ENCODE results near the gene RERE.

Gene RERE

DNA sequence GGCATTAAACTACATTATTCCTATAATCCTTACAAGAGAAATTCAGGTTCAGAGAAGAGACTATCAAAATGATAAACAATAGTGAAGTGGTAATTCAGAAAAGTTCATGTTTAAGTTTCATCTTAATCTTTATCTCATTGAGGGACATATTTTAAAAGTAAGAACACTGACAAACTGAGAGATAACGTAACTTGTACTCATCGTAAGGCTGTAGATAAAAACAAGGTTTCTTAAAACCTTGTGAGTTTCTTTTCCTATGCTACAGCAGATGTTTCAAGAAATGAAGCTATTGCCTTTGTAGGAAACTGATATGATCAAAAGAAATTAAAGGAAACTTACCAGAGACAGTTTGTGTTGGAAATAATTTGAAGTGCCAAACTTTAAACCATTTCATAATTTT is 65.0 kb downstream of the RERE start:
- Histone ChIP-seq H3K36me3 (ENCODE audit: insufficient read depth, low read length) (no peaks in the 10 kb centered on the region), H3K9me3 (ENCODE audit: low read length) (peaks cover 4% of the 10 kb centered on the region), H3K27me3 (ENCODE audit: insufficient read depth, low read length) (no peaks in the 10 kb centered on the region), H3K4me1 (ENCODE audit: insufficient read depth, low read length) (peaks cover 40% of the 10 kb centered on the region), H3K4me3 (ENCODE audit: low read length) (no peak overlapping the region), H2AFZ (ENCODE audit: low read depth, low read length) (no peak overlapping the region)

- Histone ChIP-seq H3K9me3 (ENCODE audit: low read length) (peaks cover 4% of the 10 kb centered on the region), H3K27me3 (ENCODE audit: insufficient read depth, low read length) (no peaks in the 10 kb centered on the region), H3K4me1 (ENCODE audit: insufficient read depth, low read length) (peaks cover 39% of the 10 kb centered on the region), H3K36me3 (ENCODE audit: insufficient read depth, low read length) (no peaks in the 10 kb centered on the region), H2AFZ (ENCODE audit: low read depth, low read length) (no peak overlapping the region), H3K4me3 (ENCODE audit: low read length) (no peak overlapping the region)
Observed at GRCh38 chr1:8751984-8752383, 65.5 kb downstream of the RERE start.

- Histone ChIP-seq H3K9me3 (ENCODE audit: low read length) (peaks cover 4% of the 10 kb centered on the region), H3K4me1 (ENCODE audit: insufficient read depth, low read length) (peaks cover 12% of the 10 kb centered on the region), H3K27me3 (ENCODE audit: insufficient read depth, low read length) (no peaks in the 10 kb centered on the region), H2AFZ (ENCODE audit: low read depth, low read length) (no peak overlapping the region), H3K36me3 (ENCODE audit: insufficient read depth, low read length) (no peaks in the 10 kb centered on the region), H3K4me3 (ENCODE audit: low read length) (no peak overlapping the region)
Observed at GRCh38 chr1:8747879-8748825, 69.3 kb downstream of the RERE start.

DNA sequence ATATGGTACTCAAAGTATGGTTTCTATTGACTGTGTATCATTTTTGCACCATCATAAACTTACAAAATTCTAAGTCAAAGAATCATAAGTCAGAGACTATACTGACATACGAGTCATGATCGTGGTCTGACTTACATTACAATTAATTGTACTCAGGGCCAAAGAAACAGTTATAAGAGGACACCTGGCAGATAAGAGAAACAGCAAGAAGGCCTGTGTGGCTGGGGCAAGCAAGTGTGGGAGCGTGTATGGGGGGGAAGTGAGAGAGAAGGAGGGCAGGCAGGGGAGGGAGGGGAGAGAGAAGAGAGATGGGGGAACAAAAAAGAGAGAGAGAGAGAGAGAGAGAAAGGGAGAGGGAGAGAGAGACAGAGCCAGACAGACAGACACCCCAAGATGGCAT is 70.9 kb downstream of the RERE start:
- Histone ChIP-seq H3K27me3 (ENCODE audit: insufficient read depth, low read length) (no peaks in the 10 kb centered on the region), H3K4me1 (ENCODE audit: insufficient read depth, low read length) (no peaks in the 10 kb centered on the region), H2AFZ (ENCODE audit: low read depth, low read length) (no peak overlapping the region), H3K4me3 (ENCODE audit: low read length) (no peak overlapping the region), H3K36me3 (ENCODE audit: insufficient read depth, low read length) (no peaks in the 10 kb centered on the region), H3K9me3 (ENCODE audit: low read length) (peaks cover 4% of the 10 kb centered on the region)

DNA sequence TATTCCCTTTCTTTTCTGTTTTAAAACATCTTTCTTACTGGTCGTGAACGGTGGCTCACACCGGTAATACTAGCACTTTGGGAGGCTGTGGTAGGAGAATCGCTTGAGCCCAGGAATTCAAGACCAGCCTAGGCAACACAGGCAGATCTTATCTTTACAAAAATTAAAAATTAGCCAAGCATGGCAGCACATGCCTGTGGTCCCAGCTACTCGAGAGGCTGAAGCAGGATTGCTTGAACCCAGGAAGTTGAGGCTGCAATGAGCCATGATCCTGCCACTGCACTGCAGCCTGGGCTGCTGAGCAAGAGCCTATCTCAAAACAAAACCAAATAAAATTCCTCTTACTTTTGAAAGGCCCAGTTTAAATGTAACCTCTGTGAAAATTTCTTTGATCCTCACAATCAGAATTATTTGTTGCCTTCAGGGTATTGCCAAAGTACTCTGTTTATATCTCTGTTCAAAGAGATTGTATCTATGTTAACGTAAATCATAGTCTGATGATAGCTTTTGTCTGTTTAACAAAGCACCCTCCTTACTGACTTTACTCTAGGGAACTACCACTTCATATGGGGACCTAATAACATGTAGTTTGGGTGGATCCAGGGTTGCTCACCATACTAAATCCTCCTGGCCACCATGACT is 71.6 kb downstream of the RERE start:
- Histone ChIP-seq H3K4me3 (ENCODE audit: low read length) (no peak overlapping the region), H3K36me3 (ENCODE audit: insufficient read depth, low read length) (no peaks in the 10 kb centered on the region), H3K9me3 (ENCODE audit: low read length) (peaks cover 4% of the 10 kb centered on the region), H3K27me3 (ENCODE audit: insufficient read depth, low read length) (no peaks in the 10 kb centered on the region), H2AFZ (ENCODE audit: low read depth, low read length) (no peak overlapping the region), H3K4me1 (ENCODE audit: insufficient read depth, low read length) (no peaks in the 10 kb centered on the region)

DNA sequence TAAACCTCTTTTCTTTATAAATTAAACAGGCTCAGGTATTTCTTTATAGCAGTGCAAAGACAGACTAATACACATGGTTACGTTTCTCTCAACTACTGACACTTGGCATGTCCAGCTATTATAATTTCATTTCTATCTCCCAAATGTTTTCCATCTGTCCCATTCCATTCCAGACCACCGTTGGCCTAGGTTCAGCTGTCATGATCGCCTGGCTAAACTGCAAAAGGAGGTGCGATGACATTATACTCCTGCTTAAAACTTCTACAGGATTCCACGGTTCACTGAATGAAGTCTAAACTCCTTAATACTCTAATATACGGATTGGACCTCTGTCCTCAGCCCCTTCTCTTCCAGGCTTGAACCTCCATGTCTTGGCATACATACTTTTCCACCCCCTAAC is 72.1 kb downstream of the RERE start:
- Histone ChIP-seq H3K4me1 (ENCODE audit: insufficient read depth, low read length) (no peaks in the 10 kb centered on the region), H3K4me3 (ENCODE audit: low read length) (no peak overlapping the region), H3K27me3 (ENCODE audit: insufficient read depth, low read length) (no peaks in the 10 kb centered on the region), H2AFZ (ENCODE audit: low read depth, low read length) (no peak overlapping the region), H3K36me3 (ENCODE audit: insufficient read depth, low read length) (no peaks in the 10 kb centered on the region), H3K9me3 (ENCODE audit: low read length) (peaks cover 4% of the 10 kb centered on the region)

DNA sequence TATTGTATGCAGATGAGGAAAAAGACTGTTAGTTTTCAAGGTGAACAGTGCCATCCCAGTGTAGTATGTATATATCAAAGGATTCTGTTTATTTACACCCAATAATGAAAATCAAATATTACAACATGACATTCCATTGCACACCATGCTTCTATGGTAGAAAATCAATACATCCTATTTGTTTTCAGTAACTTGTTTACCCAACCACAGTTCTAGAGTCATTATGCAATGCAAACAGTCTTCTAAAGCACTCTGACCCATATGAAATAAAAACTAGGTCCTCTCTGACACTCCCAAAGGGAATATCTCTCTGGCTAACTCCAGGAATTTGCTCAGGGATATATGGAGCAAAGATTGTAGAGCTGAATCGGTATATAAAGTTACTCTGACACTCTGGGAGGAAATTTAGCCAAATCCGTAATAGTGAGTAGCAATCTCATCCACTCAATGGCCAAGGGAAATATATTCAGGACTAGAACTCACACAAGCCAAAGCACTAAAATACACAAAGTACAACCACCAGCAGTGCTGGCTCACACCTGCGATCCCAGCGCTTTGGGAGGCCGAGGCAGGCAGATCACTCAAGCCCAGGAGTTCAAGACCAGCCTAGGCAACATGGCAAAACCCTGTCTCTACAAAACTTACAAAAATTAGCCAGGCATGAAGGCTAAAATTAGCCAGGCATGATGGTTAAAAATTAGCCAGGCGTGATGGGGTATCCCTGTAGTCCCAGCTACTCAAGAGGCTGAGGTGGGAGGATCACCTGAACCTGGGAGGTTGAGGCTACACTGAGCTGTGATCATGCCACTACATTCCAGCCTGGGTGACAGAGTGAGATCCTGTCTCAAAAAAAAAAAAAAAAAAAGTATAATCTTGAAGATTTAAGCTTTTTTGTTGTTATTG is 75.2 kb downstream of the RERE start:
- Histone ChIP-seq H3K4me1 (ENCODE audit: insufficient read depth, low read length) (no peaks in the 10 kb centered on the region), H3K9me3 (ENCODE audit: low read length) (peaks cover 12% of the 10 kb centered on the region), H2AFZ (ENCODE audit: low read depth, low read length) (no peak overlapping the region), H3K4me3 (ENCODE audit: low read length) (no peak overlapping the region), H3K36me3 (ENCODE audit: insufficient read depth, low read length) (no peaks in the 10 kb centered on the region), H3K27me3 (ENCODE audit: insufficient read depth, low read length) (no peaks in the 10 kb centered on the region)

DNA sequence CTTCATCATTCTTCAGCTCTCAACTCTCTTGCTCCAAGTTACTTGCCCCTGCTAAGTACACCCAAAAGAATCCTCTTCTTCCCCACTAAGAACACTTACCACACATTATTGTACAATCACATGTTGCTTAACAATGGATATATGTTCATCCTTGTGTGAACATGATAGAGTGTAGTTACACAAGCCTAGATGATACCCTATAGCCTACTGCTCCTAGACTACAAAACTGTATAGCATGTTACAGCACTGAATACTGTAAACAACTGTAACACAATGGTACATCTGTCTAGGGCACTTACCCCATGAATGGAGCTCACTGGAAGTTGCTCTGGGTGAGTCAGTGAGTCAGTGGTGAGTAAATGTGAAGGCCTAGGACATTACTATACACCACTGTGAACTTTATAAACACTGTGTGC is 77.4 kb downstream of the RERE start:
- Histone ChIP-seq H3K27me3 (ENCODE audit: insufficient read depth, low read length) (no peaks in the 10 kb centered on the region), H3K4me1 (ENCODE audit: insufficient read depth, low read length) (no peaks in the 10 kb centered on the region), H3K4me3 (ENCODE audit: low read length) (no peak overlapping the region), H3K36me3 (ENCODE audit: insufficient read depth, low read length) (peaks cover 2% of the 10 kb centered on the region), H3K9me3 (ENCODE audit: low read length) (peaks cover 14% of the 10 kb centered on the region), H2AFZ (ENCODE audit: low read depth, low read length) (no peak overlapping the region)

- Histone ChIP-seq H3K4me1 (ENCODE audit: insufficient read depth, low read length) (no peaks in the 10 kb centered on the region), H3K36me3 (ENCODE audit: insufficient read depth, low read length) (peaks cover 2% of the 10 kb centered on the region), H3K27me3 (ENCODE audit: insufficient read depth, low read length) (no peaks in the 10 kb centered on the region), H3K4me3 (ENCODE audit: low read length) (no peak overlapping the region), H3K9me3 (ENCODE audit: low read length) (peaks cover 14% of the 10 kb centered on the region), H2AFZ (ENCODE audit: low read depth, low read length) (no peak overlapping the region)
Observed at GRCh38 chr1:8739377-8739776, 78.1 kb downstream of the RERE start.

DNA sequence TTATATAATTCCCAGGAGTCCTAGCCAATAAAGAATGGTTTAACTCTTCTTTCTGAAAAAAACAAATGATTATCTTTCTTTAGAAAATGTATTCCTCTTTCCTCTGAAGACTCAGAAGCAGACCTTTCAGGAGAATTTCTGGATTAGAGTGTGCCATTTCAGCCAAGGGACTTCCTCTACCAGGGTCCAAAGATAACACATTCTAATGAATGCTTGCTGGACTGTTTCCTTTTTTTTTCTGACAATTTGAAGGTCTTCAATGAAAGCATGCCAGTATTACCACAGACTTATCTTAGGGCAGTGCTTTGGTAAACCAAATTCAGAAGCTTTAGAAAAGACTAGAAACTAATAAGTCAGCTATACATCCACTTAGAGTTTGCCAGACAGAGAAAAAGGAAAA is 80.5 kb downstream of the RERE start:
- Histone ChIP-seq H3K9me3 (ENCODE audit: low read length) (peaks cover 14% of the 10 kb centered on the region), H3K27me3 (ENCODE audit: insufficient read depth, low read length) (no peaks in the 10 kb centered on the region), H3K36me3 (ENCODE audit: insufficient read depth, low read length) (peaks cover 2% of the 10 kb centered on the region), H3K4me3 (ENCODE audit: low read length) (no peak overlapping the region), H2AFZ (ENCODE audit: low read depth, low read length) (no peak overlapping the region), H3K4me1 (ENCODE audit: insufficient read depth, low read length) (no peaks in the 10 kb centered on the region)

DNA sequence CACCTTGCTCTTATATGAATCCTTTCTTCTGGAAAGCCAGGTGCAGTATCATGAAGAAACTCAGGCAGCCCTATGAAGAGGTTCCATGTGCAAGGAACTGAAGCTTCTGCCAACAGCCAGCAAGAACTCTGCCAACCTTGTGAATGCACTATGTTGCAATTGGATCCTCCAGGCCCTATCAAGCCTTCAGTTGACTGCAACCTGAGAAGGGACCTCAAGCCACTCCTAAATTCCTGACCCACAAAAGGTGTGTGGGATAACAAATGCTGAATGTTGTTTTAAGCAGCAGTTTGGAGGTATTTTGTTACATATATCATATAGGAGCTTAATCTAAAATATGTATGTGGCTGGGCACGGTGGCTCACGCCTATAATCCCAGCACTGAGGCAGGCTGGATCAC is 84.0 kb downstream of the RERE start:
- H3K4me1 ChIP-seq (ENCODE audit: insufficient read depth, low read length) = no peaks in the 10 kb centered on the region
- H2AFZ ChIP-seq (ENCODE audit: low read depth, low read length) = no peak overlapping the region
- H3K27me3 ChIP-seq (ENCODE audit: insufficient read depth, low read length) = no peaks in the 10 kb centered on the region
- H3K9me3 ChIP-seq (ENCODE audit: low read length) = peaks cover 3% of the 10 kb centered on the region
- no peak overlapping the region for H3K4me3 ChIP-seq (ENCODE audit: low read length)
- peaks cover 2% of the 10 kb centered on the region for H3K36me3 ChIP-seq (ENCODE audit: insufficient read depth, low read length)

GRCh38 chr1:8731162-8731561 is 86.3 kb downstream of the RERE start:
- Histone ChIP-seq H3K4me1 (ENCODE audit: insufficient read depth, low read length) (peaks cover 8% of the 10 kb centered on the region), H3K4me3 (ENCODE audit: low read length) (no peak overlapping the region), H3K9me3 (ENCODE audit: low read length) (peaks cover 2% of the 10 kb centered on the region), H3K36me3 (ENCODE audit: insufficient read depth, low read length) (peaks cover 2% of the 10 kb centered on the region), H2AFZ (ENCODE audit: low read depth, low read length) (no peak overlapping the region), H3K27me3 (ENCODE audit: insufficient read depth, low read length) (no peaks in the 10 kb centered on the region)

- H3K4me3 ChIP-seq (ENCODE audit: low read length) = no peak overlapping the region
- no peak overlapping the region for H2AFZ ChIP-seq (ENCODE audit: low read depth, low read length)
- H3K4me1 ChIP-seq (ENCODE audit: insufficient read depth, low read length) = peaks cover 11% of the 10 kb centered on the region
- H3K9me3 ChIP-seq (ENCODE audit: low read length) = no peaks in the 10 kb centered on the region
- no peaks in the 10 kb centered on the region for H3K36me3 ChIP-seq (ENCODE audit: insufficient read depth, low read length)
- H3K27me3 ChIP-seq (ENCODE audit: insufficient read depth, low read length) = no peaks in the 10 kb centered on the region
Observed at GRCh38 chr1:8728464-8728863, 89.0 kb downstream of the RERE start.

Measured in neuron (in vitro differentiated cells).